Measurements from ENCODE around the gene NPAS2. TPM values are rescaled to one million over a fixed set of nuclear protein-coding genes. Genes with fewer than 3 reads are reported as not detected.

Gene NPAS2
- total and polyA plus RNA-seq, 2 of the 8 experiments (the other 6 are each of a cell fraction or from before 2014, with no cell fraction given): 1.8 to 1.9 TPM

DNA sequence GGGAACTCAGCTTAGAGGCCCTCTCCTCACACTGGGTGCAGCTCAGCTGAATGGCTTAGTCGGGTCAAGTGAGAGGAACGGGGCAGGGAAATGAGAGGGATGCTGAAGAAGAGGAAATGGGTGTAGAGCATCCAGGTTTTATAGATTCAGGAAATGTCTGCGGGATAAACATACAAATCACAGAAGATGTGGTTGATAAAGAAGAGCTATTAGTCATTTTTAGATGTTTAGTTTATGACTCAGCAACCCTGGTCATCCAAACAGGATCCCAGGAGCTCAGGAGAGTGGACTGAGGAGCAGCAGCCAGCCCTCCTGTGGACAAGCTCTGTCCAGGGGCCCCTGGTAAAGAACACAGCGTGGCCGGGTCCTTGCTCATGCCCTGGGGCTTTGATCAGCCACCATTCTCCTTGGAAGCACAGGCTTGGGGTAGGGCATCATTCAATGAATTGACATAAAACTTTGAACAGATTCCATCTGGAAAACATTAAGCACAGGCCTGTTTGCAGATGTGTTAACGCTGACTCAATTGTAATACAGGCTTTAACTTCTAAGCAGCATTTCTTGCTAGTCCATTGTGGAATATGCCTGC is 83.0 kb downstream of the NPAS2 start (continued):
- TF ChIP-seq FOSL1 (IDR thresholded peaks at IDR 0.05; ENCODE audit: insufficient read depth, low read depth, low read length) (no peak), SAP30 (IDR thresholded peaks at IDR 0.05; ENCODE audit: insufficient read depth, insufficient replicate concordance, low read length) (no peak), NANOG (IDR thresholded peaks at IDR 0.05; ENCODE audit: insufficient read depth, low read depth, low read length, poor library complexity, severe bottlenecking) (no peak)

Data from H1 (cell line).